ENCODE measurements around the gene PKD1L1.

PKD1L1 gene

GRCh38 chr7:47873762-47874161 lies 74.5 kb downstream of the PKD1L1 start:
- DNase-seq: no peak

GRCh38 chr7:47867286-47867685 lies 81.0 kb downstream of the PKD1L1 start:
- no peak for DNase-seq

- no peak for DNase-seq
Observed at GRCh38 chr7:47866120-47866519, 82.1 kb downstream of the PKD1L1 start.

- DNase-seq: no peak
Observed at GRCh38 chr7:47852330-47853245, 95.7 kb downstream of the PKD1L1 start.

GRCh38 chr7:47847207-47847606 lies 101.1 kb downstream of the PKD1L1 start:
- DNase-seq: no peak

GRCh38 chr7:47846138-47846836 lies 102.0 kb downstream of the PKD1L1 start:
- DNase-seq: no peak

GRCh38 chr7:47844311-47844710 lies 104.0 kb downstream of the PKD1L1 start:
- DNase-seq: no peak

GRCh38 chr7:47843291-47843690 lies 105.0 kb downstream of the PKD1L1 start:
- no peak for DNase-seq

GRCh38 chr7:47839381-47839780 lies 108.9 kb downstream of the PKD1L1 start:
- no peak for DNase-seq

GRCh38 chr7:47837826-47838225 lies 110.4 kb downstream of the PKD1L1 start:
- no peak for DNase-seq

GRCh38 chr7:47836503-47837202 lies 111.6 kb downstream of the PKD1L1 start:
- DNase-seq: no peak

GRCh38 chr7:47836080-47836479 lies 112.2 kb downstream of the PKD1L1 start:
- DNase-seq: no peak

GRCh38 chr7:47833211-47833610 lies 115.1 kb downstream of the PKD1L1 start:
- DNase-seq: no peak

GRCh38 chr7:47832105-47832715 lies 116.1 kb downstream of the PKD1L1 start:
- DNase-seq: no peak

- DNase-seq: no peak
Observed at GRCh38 chr7:47830015-47830414, 118.3 kb downstream of the PKD1L1 start.

GRCh38 chr7:47827871-47828270 lies 120.4 kb downstream of the PKD1L1 start:
- DNase-seq: no peak

- DNase-seq: no peak
Observed at GRCh38 chr7:47827351-47827756, 120.9 kb downstream of the PKD1L1 start.

- no peak for DNase-seq
Observed at GRCh38 chr7:47826754-47827153, 121.5 kb downstream of the PKD1L1 start.

GRCh38 chr7:47819607-47819920 lies 128.7 kb downstream of the PKD1L1 start:
- DNase-seq: no peak

GRCh38 chr7:47818796-47819606 lies 129.3 kb downstream of the PKD1L1 start:
- DNase-seq: peak; percentile 55

GRCh38 chr7:47817917-47818316 lies 130.3 kb downstream of the PKD1L1 start:
- no peak for DNase-seq

- no peak for DNase-seq
Observed at GRCh38 chr7:47816647-47817046, 131.6 kb downstream of the PKD1L1 start.

Measured in activated CD4-positive, alpha-beta T cell treated with anti-CD3 and anti-CD28 coated beads, Interleukin-2, amount 50 U/mL, for 16 hours (primary cell).